HG02588 (cell line): ENCODE results near the gene ITGB3.
"Not testable (repeated sequence)": the region's sequence is repeated elsewhere in the genome, so short reads cannot be mapped to it uniquely, and the experiment has no call there.

Source experiments
- ATAC-seq: cut with Tn5 transposase; IDR thresholded peaks from one replicate; pipeline ENCODE4 v1.9.1; 2021; ENCODE audit warnings: mild to moderate bottlenecking, moderate library complexity; ENCODE audit not compliant: unreplicated experiment

The ITGB3 gene

GRCh38 chr17:47243737-47244598 lies 9.7 kb upstream of the ITGB3 start:
- no peak for ATAC-seq

DNA sequence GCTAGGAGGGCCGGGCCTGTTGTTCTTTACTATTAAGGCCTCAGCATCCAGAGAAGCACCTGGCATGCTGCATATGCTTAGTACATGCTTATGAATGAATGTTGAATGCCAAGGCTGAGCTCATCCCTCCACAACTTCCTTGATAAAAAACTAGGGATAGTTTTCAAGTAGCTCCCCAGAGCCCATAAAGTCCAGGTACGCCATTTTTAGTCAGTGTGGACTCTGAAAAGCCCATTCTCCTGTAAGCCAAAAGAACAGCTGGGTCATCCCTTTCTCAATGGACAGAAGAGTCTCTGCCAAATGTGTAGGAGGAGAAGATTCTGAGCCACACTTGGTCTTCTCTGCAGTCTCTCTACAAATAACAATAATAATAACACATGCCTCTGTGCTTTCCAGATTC lies 8.9 kb upstream of the ITGB3 start:
- ATAC-seq = no peak

GRCh38 chr17:47246120-47246519 lies 7.5 kb upstream of the ITGB3 start:
- ATAC-seq = no peak

DNA sequence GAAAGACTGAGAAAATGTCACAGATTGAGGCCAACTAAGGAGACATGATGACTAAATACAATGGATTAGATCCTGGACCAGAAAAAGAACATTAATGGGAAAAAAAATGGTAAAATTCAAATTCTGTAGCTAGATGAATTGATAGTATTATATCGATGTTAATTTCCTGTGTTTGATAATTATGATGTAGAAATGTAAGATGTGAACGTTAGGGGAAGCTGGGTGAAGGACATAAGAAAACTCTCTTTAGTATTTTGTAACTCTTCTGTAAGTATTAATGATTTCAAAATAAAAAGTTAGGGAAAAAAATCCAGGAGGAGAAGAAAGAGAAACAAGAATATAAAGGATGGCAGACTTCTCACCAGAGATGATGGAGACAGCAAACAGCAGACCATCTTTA lies 2.8 kb upstream of the ITGB3 start:
- ATAC-seq = no peak

- ATAC-seq = no peak
Measured at GRCh38 chr17:47251421-47251940, 2.1 kb upstream of the ITGB3 start.

DNA sequence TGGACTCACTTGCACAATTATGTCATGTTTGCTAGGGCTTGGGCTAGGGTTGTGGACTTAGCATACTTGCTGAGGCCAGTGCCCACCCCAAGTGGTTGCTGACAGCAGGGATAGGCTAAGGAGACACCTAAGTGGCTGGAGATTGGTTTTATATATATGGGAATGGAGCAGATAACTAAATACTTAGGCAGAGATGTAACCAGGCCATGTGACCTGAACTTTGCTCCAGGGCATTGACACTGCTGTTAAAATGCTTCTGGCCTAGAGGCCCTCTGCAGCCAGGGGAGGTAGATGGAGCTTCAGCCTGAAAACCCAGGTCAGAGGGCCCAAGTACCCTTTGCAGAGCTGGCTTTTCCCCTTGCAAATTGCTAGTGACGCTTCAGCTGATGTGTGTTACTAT lies 1.4 kb upstream of the ITGB3 start:
- ATAC-seq = no peak

DNA sequence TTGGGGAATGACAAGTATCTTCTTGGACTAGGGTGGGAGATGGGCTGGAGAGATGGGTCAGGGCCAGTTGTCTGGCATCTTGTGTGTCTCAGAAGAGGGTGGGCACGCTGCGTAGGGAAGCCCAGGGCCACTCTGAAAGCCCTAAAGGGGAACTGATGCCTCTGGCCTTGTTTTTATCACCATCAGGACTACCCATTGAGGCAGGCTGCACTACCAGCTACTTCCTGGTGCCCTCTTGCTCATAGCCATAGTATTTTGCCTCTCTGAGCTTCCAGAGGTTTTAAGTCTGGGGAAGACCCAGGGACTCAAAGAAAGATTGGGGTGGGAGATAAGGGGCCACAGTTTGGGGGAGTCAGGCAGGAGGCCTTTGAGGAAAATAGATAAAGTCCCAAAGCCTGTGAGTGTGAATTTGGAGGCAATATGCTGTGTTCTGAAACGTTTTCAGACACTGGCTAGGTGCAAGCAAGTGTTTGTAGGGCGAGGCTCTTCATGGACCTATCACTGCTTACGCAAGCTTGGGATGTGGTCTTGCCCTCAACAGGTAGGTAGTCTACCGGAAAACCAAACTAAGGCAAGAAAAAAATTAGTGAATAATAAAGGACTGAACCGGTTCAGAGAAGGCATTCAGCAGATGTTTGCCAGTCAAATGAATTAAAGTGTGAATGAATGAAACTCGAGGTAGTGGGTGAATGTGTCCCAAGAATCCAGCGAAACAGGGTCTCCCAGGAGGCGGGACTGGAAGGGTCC lies 688 bp upstream of the ITGB3 start:
- no peak for ATAC-seq

- no peak for ATAC-seq
Measured at GRCh38 chr17:47254403-47254943, 846 bp downstream of the ITGB3 start.

- ATAC-seq = no peak
Measured at GRCh38 chr17:47257651-47258339, 4.2 kb downstream of the ITGB3 start.

GRCh38 chr17:47262586-47262985 lies 9.0 kb downstream of the ITGB3 start:
- ATAC-seq = no peak

GRCh38 chr17:47264166-47264565 lies 10.5 kb downstream of the ITGB3 start:
- no peak for ATAC-seq

- no peak for ATAC-seq
Measured at GRCh38 chr17:47265983-47266541, 12.4 kb downstream of the ITGB3 start.

- no peak for ATAC-seq
Measured at GRCh38 chr17:47266782-47267181, 13.2 kb downstream of the ITGB3 start.

DNA sequence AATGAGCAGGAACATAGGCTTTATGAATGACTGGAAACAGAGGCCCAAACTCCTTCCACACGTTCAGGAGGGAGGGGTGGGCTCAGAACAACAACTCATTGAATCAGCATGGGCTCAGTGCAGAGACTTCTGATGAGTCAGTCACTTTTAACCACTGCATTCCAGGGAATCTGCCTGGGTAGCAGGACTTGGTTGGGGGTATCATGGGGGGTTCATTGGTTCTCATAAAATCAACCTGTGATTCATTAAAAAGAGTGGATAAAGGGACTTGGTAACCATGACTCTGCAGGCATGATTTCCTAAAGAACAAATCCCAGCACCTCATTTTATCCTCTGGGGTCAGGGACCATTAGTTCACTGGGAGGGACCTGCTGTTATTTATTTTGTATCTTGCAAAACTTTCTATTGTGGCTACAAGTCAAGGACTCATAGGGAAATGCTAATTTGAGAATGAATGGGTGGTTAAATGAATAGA lies 13.8 kb downstream of the ITGB3 start:
- no peak for ATAC-seq

GRCh38 chr17:47268964-47269363 lies 15.3 kb downstream of the ITGB3 start:
- not testable (repeated sequence) for ATAC-seq

DNA sequence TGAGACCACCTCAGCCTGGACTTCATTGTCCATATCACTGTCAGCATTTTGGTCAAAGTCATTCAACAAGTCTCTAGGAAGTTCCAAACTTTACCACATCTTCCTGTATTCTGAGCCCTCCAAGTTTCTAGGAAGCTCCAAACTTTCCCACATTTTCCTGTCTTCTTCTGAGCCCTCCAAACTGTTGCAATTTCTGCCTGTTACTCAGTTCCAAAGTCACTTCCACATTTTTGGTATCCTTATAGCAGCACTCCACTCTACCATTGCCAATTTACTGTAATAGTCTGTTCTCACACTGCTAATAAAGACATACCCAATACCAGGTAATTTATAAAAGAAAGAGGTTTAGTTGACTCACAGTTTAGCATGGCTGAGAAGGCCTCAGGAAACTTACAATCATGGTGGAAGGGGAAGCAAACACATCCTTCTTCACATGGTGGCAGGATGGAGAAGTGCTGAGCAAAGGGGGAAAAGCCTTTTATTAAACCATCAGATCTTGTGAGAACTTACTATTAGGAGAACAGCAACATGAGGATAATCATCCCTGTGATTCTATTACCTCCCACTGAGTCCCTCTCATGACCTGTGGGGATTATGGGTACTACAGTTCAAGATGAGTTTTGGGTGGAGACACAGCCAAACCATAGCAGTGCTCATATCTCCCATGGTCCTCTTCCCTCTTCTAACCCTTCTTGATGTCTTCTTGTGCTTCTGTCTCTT lies 16.1 kb downstream of the ITGB3 start:
- not testable (repeated sequence) for ATAC-seq

DNA sequence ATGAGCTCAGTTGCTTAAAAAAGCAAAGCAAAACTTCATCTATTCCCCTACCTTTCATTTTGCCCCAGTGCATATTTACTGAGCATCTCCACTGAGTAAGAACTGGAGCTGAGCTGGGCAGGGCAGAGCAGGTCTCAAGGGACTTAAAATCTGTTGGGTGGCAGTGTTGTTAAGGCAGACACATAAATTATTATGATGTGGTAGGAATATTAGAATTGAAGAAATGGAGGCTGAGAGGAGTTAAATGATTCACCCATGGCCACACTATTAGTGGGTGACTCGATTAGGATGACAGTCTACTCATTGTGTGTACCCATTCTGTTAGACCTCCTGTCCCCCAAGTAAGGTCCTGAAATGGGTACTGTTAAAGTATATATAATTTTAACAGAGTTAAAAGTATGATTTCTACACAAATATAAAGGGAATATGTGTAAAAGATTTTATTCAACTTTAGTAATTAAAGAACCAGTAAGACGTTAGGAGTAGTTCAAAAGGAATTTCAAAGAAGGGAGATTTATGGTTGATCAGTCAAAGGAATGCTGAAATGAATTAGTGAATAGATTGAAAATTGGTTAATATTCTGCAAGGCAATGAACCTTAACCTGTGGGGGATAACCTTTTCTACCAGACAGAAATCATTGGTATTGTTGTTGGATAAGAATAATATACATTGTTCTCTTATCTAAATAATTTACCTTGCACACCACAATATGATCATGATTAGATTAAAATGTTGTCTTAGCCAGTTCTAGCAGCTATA lies 17.5 kb downstream of the ITGB3 start:
- ATAC-seq = no peak

DNA sequence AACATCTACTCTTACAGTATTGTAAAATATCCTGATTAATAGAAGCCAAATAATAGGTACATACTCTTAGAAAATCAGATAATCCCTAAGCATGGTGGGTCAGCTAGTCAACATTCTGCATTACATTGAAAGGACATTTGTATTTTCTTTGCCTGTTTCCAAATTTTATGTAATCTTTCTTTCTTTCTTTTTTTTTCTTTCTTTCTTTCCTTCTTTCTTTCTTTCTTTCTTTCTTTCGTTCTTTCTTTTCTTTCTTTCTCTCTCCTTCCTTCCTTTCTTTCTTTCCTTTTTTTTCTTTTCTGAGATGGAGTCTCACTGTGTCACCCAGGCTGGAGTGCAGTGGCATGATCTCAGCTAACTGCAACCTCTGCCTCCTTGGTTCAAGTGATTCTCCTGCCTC lies 18.9 kb downstream of the ITGB3 start:
- no peak for ATAC-seq

GRCh38 chr17:47273245-47273644 lies 19.6 kb downstream of the ITGB3 start:
- no peak for ATAC-seq
